Glomerular visceral epithelial cell (primary cell): Measurements from ENCODE around the gene IPPK.
"Not testable (repeated sequence)": the region's sequence is repeated elsewhere in the genome, so short reads cannot be mapped to it uniquely, and the experiment has no call there.

Source experiments
- DNase-seq: peaks from one replicate; pipeline ENCODE4 v3.0.0-alpha.2; 2016; ENCODE audit errors: extremely low spot score

The IPPK gene

DNA sequence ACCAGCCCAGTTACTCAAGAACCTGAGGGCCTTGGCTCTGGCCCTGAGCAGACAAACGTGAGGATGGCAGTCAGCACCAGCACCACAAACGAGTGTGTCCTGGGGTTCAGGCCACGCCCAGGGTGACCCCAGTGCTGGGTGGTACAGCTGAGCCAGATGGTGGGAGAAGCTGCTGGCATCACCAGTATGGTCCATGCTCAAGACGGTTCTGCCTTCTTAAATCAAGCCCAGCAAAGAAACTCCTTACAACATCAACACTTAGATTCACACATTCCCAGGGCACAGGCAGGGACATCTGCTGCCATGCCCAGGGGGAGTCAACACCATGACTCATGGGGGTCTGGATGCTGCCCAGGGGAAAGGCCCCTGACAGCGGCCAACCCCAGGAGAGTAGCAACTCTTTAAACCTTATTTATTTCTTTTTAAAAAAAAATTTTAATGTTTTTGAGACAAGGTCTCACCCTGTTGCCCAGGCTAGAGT lies 31.3 kb downstream of the IPPK start:
- no peak for DNase-seq

DNA sequence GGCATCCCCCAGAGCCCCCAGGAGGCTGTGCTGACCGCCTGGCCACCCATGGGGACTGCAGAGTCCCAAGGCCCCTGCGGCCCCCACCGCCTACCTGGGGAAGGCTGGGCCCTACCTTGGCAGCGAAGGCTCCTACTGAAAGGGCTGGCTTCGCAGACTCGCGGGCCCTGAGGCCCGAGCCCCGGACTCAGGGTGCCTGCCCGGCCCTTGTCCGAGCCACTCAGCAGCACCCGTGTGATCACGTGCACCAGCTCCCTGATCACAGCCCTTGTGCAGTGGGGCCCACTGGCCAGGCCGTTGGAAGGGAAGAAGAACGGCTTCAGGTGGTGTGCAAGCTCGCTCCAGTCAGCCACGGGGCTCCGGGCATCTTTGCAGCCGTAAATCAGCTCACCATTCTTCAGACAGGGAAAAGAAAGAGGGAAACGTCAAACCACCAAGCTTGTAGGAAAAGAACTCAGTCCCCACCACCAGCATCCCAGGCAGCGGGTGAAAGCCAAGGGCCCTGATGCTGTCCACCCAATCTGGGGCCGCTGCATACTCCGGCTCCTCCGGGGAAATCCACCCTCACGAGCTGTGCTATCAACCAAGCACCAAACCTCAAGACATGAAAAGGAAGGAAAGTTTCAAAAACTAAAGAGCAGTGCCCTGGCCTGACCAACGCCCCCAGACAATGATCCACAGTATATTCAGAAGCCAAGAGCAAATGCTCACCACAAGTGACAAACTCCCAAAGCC lies 31.9 kb downstream of the IPPK start:
- DNase-seq: no peak

DNA sequence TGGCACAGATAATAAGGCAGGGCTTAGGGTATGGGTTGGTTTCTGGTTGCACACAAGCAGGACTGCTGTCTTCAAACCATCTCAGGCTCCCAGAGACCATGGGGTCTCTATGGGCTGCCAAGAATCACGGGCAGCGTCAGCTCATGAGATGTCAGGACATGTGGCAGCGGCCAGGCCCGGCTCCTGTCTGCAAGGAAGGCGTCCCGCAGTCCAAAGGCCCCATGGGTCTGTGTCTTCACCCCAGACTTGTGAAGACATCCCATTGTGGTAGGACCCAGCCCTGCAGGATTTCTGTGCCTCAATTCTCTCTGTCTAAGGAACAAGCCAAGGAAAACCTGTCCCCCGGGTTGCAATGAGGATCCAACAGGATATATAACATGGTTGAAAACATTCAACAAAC lies 32.6 kb downstream of the IPPK start:
- no peak for DNase-seq

DNA sequence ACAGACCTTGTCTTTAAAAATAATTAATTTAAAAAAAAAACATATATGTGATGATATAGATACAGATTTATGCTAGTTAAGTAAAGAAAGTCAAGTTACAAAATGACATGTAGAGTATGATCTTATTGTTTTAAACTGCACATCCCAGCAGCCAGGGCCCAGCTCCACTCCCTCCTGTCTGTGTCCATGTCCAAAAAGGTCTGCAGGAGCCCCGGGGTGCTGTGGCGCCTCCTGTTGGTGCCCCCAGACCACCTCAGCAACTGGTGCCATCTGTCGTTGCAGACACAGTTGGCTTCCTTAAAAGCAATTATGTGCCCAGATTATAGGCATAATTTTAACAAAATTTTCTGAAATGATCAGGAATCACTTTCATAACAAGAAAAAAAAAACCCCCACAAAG lies 33.3 kb downstream of the IPPK start:
- no peak for DNase-seq

DNA sequence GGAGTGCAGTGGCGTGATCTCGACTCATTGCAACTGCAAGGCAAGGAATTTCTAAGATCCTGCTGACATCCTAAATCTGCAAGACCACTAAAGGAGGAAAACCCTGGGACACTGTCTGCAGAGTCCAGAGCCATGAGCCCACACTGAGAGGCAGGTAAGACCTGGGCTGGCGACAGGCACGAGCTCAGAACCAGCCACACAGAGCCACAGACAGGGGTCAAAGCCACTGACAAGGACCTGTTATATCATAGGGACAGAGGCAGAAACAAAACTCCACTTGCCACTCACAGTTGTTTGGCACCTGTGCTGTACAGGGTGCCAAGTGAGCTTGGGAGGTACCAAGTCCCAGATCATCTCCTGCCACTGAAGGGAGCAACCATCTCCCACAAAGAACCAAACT lies 34.2 kb downstream of the IPPK start:
- no peak for DNase-seq

DNA sequence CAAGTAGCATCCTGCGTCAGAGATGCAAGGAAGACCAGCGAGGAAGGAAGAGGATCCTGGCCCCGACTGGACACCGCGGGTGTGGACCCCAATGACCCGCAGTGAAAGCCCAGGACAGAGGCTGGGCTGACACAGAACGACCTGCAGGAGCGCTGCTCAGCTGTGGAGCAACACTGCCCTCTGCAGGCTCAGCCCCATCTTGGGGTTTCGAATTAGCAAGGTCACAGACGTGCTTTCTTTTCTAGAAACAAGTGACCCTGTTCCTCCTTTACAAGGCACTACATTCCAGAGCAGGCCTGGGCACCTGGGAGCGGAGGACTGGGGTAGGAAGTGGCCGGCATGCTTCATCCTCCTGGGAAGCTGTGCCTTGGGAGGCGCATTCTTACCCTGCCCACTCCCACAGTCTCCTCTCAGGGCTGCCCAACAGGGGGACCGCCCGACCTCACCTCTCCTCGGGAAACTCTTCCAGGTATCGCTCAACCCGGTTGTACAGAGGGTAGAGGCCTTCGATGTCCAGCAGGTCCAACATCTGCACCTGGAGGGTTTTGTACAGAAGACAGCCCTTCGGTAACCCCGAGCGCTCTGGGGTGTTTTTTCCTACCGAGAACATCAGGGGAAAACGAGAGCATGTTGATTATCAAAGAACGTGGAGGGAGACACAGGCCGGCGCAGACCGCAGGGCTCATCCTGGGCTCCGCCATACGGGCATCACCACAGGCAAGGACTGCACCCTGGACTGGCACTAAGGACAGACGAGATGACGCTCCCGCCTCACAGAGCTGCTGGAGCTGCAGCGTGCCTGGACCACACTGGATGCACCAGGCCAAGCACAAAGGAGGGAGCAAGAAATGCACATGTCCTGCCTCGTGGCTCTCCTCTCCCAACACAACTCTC lies 35.0 kb downstream of the IPPK start:
- peak; percentile 70 for DNase-seq

DNA sequence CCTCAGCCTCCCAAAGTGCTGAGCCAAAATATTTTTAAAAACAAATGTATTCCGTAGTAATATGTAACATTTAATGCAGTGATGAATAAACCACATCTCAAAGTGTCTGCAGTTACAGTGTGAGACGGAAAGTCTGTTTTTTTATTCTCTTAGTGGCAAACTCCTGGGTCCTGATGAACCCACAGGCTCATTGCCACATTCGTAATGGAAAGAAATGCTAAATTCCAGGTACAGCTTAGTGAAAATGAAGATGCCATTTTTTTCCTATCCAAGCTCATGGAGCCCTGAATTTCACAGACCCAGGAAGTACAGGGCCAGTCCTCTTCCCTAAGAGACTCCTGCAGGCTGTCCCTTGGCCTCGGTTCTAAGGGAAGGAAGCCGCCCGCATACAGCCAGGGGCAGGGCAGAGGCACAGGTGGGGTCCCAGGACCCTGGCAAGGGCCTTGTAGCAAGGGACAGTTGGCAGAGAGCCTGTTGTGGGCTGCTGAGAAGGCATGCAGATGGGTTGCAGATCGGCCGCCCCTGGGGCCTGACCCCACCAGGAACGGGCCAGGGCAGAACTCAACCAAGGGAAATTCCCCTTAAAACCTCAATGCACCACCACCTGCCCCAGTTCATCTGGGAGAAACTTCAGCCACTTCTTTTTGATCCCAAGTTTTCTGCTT lies 36.2 kb downstream of the IPPK start:
- no peak for DNase-seq

DNA sequence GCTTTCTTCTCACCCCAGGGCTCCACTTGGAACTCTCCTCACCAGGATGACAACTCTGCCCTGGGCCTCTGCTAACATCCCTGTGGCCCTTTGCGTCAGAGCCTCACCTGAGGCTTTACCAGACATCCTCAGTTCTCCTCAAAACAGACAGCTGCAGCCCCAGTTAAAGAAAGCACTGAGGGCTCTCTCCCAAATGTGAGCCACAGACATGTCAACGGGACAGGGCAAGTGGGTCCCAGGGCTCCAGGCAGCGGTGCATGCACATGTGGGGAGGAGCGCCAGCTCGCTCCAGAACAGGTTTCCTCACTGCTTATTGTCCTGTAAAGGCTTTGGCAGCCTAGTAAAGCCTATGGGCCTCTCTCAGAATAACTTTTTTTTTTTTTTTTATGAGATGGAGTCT lies 37.3 kb downstream of the IPPK start:
- DNase-seq: no peak

DNA sequence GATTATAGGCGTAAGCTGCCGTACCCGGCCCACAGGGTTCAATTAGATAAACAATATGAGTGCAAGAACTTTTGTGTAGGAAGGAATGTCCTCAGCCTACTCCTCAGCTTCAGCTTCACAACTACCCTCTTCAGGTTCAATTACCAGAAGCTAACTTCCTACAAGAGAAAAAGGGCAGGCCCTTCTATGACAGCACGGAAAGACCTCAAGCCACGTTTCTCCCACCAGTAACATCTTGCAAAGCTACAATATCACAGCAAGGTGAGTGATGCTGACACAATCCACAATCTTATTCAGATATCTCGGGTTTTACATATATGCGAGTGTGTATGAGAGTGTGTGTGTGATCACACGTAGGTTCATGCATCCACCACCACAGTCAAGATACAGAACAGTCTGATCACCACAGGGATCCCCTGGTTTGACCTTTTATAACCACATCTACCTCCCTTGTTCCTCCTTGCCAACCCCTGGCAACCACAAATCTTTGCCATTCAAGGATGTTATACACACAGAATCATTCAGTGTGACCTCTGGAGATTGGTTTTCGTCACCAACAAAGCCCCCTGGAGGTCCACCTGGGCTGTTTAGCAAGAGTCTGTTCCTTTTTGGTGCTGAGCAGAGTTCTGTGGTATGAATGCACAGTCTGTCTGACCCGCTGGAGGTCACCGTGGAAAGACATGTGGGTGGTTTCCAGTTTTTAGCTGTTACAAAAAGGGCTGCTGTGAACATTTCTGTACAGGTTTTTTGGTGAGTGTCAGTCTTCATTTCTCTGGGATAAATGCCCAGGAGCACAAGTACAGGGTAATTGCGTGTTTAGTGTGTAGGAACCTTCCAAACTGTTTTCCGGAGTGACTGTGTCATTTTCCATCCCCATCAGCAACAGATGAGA lies 38.2 kb downstream of the IPPK start:
- DNase-seq: no peak

DNA sequence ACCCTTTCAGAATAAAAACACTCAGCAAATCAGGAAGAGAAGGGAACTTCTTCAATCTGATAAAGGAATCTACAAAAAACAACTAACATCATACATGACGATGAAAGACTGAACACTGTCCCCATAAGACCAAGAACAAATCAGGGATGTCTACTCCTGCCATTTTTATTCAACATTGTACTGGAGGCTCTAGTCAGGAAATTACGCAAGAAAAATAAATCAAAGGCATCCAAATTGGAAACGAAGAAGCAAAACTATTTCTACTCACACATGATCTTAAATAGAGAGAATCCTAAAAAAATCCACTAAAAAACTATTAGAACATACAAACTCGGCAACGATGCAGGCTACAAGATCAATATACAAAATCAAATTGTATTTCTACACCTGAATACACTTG lies 42.3 kb downstream of the IPPK start:
- no peak for DNase-seq

DNA sequence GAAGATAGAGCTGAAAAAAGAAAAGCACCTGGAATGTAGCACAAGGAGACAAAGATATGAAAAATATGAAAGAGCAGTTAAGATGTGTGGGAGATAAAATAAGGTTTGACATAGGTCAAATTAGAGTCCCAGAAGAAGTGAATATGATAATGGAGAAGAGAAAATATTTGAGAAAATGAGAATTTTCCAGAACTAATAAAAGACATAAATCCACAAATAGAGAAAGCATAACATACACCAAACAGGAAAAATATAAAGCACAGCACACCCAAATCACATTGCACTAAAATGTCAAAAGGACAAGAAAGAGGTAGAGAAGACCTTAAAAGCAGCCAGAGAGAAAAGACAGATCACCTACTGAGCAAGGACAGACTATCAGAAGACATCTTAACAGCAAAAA lies 43.4 kb downstream of the IPPK start:
- DNase-seq: no peak

DNA sequence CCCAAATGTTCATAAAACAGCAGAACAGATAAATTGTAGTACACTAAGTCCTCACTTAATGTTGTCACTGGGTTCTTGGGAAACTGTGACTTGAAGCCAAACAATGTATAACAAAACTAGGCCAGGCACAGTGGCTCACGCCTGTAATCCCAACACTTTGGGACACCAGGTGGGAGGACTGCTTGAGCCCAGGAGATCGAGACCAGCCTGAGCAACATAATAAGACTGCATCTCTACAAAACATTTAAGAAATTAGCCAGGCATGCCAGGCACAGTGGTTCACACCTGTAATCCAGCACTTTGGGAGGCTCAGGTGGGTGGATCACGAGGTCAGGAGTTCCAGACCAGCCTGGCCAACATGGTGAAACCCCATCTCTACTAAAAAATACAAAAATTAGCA lies 46.0 kb downstream of the IPPK start:
- not testable (repeated sequence) for DNase-seq

DNA sequence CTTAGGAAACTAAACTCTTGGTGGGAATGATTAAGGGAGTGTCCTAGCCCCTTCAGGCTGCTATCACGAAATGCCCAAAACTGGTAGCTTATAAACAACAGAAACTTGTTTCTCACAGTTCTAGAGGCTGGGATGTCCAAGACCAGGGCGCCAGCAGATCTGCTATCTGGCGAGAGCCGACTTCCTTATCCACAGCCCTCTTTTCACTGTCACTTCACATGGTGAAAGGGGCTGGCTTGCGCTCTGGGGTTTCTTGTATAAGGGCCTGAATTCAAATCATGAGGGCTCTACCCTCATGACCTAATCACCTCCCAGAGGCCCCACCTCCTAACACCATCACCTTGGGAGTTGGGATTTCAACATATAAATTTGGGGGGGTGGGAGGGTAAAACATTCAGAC lies 49.1 kb downstream of the IPPK start:
- no peak for DNase-seq

DNA sequence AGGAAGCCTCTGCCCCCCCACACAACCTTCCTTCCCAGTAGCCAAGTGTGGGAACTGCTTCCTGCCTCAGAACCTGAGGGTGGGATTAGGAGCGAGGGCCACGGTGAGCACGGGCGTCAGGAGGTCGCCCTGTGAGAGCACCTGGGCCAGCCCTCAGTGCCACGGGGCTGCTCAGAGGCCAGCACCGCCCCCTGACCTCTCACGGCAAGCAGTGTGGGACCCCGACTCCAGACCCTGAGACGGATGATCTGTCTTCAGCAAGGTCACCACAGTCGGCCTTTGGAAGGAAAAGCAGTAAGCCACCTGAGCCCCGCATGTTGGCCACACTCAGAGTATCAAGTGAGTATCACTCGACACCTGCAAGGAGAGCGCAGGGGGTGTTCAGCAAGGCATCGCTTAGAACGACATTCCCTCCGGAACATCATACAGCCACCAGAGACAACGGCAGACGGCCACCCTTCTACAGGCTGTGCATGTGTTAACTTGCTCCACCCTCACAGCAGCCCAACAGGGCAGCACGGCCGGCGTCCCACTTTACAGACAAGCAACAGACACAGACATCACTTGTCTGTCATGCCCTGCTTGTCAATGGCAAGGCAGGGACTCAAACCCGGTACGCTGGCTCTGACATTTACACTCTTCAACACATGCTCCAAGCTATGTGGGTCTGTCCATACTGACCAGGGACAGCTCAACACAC lies 50.2 kb downstream of the IPPK start:
- no peak for DNase-seq

DNA sequence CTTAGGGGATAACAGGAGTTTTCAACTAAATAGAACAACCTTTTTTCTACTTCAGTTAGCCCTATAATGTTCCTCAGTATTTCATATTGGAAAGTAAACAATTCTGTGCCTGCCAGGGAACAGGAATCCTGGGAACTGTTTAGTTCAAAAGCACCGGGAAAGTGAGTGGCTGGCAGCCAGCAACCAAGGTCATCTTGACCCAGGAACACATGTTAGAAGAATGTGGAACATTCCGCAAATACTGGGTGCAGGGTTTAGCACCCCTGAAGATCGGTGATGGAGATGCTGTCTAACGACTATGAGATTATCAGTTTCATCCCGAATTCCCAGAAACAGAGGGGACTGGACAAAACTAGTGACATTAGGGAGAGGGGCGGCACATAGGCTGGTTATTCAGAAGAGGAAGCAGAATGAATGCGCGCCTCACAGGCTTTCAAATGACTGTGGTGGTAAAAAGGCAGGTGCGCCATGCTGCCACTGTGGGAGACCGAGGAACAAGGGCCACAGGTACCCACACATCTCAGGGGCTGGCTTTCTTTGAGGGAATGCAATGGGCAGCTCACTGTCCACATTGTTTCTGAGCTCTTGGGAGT lies 51.2 kb downstream of the IPPK start:
- no peak for DNase-seq

DNA sequence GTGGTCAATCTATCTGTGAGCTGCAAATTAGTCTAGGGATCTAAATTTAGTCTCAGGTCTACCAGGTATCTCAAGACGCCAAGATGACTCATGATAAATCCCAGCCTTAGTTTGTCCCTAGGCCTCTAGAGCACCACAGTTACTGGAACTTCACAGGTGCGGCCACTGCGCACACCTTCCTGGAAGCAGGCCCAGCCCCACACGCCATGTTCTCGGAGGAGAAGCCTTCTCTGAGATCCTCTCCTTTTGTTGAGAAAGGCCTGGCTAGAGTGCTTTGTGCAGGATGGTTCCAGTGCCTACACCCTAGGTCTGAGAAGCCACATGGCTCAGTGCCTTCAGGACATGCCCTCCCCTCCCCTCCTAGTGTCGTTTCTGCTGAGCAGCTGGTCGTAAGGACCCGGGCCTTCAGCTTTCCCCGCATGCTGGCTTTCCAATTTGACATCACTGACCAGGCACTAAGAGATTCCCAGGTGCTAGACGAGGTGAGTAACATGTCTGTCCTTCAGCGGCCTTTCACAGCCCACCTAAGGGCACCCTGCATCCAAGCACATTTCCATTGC lies 51.9 kb downstream of the IPPK start:
- no peak for DNase-seq

DNA sequence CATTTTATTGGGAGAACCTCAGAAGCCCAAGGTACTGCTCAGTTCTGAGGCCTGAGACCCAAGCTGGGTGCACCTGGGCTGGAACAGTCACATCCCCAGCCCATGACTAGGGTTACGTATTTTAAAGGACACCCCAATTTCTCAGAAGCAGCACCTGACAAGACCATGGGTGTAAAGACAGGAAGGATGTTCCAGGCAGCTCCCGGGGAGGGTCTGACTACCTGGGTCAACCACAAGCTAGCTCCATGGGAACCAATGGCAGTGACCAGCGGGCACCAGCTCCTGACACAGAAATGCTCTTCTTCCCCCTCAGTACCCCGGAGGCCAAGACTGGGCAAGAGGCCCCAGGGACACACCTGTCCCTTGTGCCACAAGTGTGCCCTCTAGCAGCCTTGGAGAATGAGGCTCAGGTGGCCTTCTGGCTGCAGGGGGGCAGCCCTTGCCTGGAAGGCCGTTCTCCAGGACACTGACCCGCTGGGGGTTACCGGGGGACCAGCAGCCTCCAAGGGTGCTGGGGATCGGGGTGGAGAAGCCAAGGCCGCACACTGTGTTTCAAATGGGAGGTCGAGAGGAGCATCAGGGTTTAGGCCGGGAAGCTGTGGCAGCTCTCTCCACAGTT lies 52.6 kb downstream of the IPPK start:
- no peak for DNase-seq

DNA sequence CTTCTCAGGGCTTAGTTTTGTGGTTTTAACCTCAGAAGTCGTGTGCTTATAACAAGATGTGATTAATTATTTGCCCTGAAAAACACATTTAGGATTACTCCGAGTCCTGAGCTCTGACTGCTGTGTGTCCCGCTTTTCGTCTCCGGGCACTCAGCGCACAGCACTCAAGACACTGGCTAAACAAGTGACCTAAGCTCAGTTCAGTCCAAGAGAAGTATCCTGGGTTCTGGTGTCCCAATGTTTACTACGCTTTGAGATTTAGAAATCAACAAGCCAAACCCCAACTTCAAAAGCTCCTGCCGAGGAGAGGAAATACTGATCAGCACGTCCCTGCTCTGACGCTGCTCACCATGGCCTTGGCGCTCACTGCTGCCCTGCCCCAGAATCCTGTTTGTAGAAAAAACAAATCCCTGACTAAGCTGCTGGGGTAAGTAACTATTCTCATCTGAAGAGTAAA lies 53.2 kb downstream of the IPPK start:
- no peak for DNase-seq

DNA sequence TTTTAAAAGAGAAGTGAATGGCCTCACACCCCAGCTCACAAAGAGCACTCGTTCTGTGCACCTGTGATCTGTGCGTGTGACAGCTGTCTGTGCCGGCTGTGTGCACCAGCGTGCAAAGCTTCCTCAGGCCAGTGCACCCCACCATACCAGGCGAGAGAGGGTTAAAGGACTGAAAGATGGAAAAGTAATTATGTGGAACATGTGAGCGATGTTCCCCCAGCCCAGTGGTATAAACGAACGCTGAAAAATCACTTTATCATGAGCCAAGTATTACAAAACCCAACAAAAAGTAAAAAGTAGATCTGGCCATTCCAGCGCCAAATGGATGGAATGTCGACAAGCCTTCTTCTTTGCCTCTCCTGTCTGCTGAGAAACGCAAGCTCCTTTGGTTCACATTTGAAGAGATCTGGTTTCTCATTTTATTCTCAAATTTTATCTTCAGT lies 53.7 kb downstream of the IPPK start:
- DNase-seq: no peak

DNA sequence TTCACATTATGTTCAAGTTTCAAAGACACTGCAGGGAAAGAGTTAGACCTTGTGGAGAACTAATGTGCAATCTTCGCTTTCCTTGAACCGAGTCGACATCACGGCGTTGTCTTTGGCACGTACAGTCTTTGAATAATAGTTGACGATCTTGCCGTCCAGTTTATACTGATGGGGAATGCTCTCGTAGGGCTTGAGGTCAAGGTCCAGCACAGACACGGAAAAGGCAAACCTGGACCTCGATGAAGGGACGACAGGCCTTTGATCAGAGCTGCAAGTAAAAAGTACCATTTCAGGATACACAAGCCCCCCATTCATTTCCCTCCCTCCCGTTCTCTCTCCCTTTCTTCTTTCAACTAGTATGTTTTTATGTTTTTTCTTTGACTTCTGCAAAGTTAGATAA lies 54.1 kb downstream of the IPPK start:
- no peak for DNase-seq
